Renal cortical epithelial cell (primary cell): ENCODE results near the gene FOXP3. TPM values are rescaled to one million over a fixed set of nuclear protein-coding genes. Genes with fewer than 3 reads are reported as not detected.
"Not testable (repeated sequence)": the region's sequence is repeated elsewhere in the genome, so short reads cannot be mapped to it uniquely, and the experiment has no call there.

Experiments used
- DNase-seq: peaks from one replicate; pipeline ENCODE4 v3.0.0-alpha.2; 2011; ENCODE audit warnings: low read depth
- total RNA-seq: library from RNA; depleted of rRNA; stranded (reverse); fragments of >200 nt; gene quantifications from 2 replicates; pipeline ENCODE4 v1.2.3, GENCODE V29; 2014

FOXP3 gene
- 0.05 TPM in 1 of 2 replicates, not detected in the other for total RNA-seq

- DNase-seq = no peak
Measured at GRCh38 chrX:49264460-49264859, at the start of gene FOXP3. Gene FOXP3 (minus strand): TSS chrX:49264710. CDS start chrX:49258505, 6,205 bp downstream.

- no peak for DNase-seq
Measured at GRCh38 chrX:49312176-49312575, 47.7 kb upstream of the FOXP3 start.

- no peak for DNase-seq
Measured at GRCh38 chrX:49310371-49310770, 45.9 kb upstream of the FOXP3 start.

GRCh38 chrX:49309401-49309981, 45.0 kb upstream of the FOXP3 start:
- peak; percentile 18 for DNase-seq

GRCh38 chrX:49308604-49309269, 44.2 kb upstream of the FOXP3 start:
- DNase-seq = no peak

GRCh38 chrX:49307775-49308174, 43.3 kb upstream of the FOXP3 start:
- DNase-seq = not testable (repeated sequence)

GRCh38 chrX:49303346-49303745, 38.8 kb upstream of the FOXP3 start, which contains the start of gene GAGE10:
Gene GAGE10 (plus strand): TSS chrX:49303646. CDS start chrX:49304860, 1,214 bp downstream.
- DNase-seq = no peak

- DNase-seq = no peak
Measured at GRCh38 chrX:49300703-49301102, 36.2 kb upstream of the FOXP3 start.

- DNase-seq = not testable (repeated sequence)
Measured at GRCh38 chrX:49299293-49299692, 34.8 kb upstream of the FOXP3 start.

GRCh38 chrX:49292400-49293362, 28.2 kb upstream of the FOXP3 start:
- no peak for DNase-seq

GRCh38 chrX:49291615-49292337, 27.3 kb upstream of the FOXP3 start:
- DNase-seq = peak; percentile 30

GRCh38 chrX:49290215-49290614, 25.7 kb upstream of the FOXP3 start:
- no peak for DNase-seq

- no peak for DNase-seq
Measured at GRCh38 chrX:49287665-49288064, 23.2 kb upstream of the FOXP3 start.

GRCh38 chrX:49286581-49286980, 22.1 kb upstream of the FOXP3 start:
- no peak for DNase-seq

GRCh38 chrX:49286136-49286535, 21.6 kb upstream of the FOXP3 start:
- no peak for DNase-seq

- no peak for DNase-seq
Measured at GRCh38 chrX:49284212-49284611, 19.7 kb upstream of the FOXP3 start.

- no peak for DNase-seq
Measured at GRCh38 chrX:49282647-49283011, 18.1 kb upstream of the FOXP3 start.

- no peak for DNase-seq
Measured at GRCh38 chrX:49278081-49278480, 13.6 kb upstream of the FOXP3 start.

- no peak for DNase-seq
Measured at GRCh38 chrX:49277535-49277830, 13.0 kb upstream of the FOXP3 start.

GRCh38 chrX:49276671-49277534, 12.4 kb upstream of the FOXP3 start:
- no peak for DNase-seq

GRCh38 chrX:49276207-49276606, 11.7 kb upstream of the FOXP3 start:
- DNase-seq = no peak
